HL-60/S4 (cell line): Measurements from ENCODE around the gene KCTD6.

Source experiments
- in situ Hi-C: fragments of 300-500 bp; cut with MboI; formaldehyde crosslinking; loops from 2 replicates; pipeline ENCODE4 v1.14.3; 2022; ENCODE audit warnings: low sequenced_read_pairs

KCTD6 gene

GRCh38 chr3:58522759-58523425 is 31.0 kb downstream of the KCTD6 start:
- in situ Hi-C loops = no loop called here

- in situ Hi-C loops = no loop called here
These were observed 32.5 kb downstream of the KCTD6 start for GRCh38 chr3:58524326-58524888.

GRCh38 chr3:58526515-58526957 is 34.6 kb downstream of the KCTD6 start:
- in situ Hi-C loops = loop anchor here (25.0 kb wide), 1 partner anchor 339 kb away; no protein-coding TSS in a partner anchor

- in situ Hi-C loops = loop anchor here (25.0 kb wide), 1 partner anchor 340 kb away; no protein-coding TSS in a partner anchor
These were observed 35.5 kb downstream of the KCTD6 start for GRCh38 chr3:58527440-58527839.

DNA sequence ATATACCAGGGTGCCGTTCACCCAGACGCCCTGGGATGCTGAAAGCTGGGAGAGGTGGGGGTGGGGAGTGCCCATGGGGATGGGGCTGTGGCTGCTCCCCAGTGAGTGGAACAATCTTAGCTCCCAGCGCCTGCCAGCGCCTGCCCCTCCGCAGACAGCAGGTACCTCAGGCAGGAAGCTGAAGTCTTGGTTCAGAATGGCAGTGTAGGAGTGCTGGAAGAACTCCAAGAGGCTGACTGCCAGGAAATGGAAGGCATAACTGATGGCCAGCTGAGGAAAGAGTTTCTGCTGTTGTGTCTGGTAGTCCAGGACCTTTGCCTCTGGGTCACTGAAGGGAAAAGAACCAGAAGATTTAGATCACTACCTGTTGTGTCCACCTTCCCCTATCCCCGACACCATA is 36.7 kb downstream of the KCTD6 start:
- in situ Hi-C loops = loop anchor here (25.0 kb wide), 1 partner anchor 341 kb away; no protein-coding TSS in a partner anchor

DNA sequence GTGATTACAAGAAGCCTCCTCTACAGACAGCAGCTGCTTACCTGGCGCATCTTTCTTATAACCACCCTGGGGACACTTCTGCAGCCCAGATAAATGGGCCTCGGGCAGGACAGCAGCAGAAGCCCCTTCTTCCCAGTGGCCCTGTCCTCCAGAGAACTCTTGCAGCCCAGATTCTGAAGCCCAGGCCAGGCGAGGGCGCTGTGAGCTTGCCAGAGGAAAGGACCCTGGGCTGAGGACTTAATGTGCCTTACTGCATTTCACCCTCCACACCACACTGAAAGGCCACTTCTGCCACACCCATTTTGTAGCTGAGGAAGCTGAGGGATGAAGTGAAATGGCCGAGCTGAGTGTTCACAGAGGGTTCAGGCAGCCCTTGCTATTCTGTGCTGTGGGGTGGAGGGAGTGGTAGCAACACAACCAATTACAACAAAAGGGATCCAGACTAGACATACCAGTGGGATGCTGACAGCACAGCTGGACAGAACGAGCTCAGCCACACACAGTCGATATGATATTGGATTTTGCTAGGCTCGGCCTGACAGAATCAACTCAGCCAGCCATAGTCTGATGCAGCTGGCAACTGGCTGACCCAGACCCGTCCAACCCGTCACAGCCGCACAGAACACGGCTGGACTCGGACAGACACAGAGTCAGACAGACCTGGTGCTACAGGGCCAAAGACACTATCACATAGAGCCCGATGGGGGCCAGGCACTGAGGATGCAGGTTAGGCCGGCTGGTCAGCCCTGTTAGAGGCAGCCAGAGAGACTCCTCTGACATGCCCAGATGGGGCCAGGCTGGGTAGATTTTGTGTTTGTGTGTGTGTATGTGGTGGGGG is 37.8 kb downstream of the KCTD6 start:
- in situ Hi-C loops = loop anchor here (10.0 to 25.0 kb wide), 2 partner anchors 215 to 342 kb away; no protein-coding TSS in a partner anchor

GRCh38 chr3:58530354-58530865 is 38.5 kb downstream of the KCTD6 start:
- in situ Hi-C loops = loop anchor here (10.0 to 25.0 kb wide), 2 partner anchors 216 to 343 kb away; no protein-coding TSS in a partner anchor

- in situ Hi-C loops = loop anchor here (10.0 to 25.0 kb wide), 2 partner anchors 217 to 344 kb away; no protein-coding TSS in a partner anchor
These were observed 39.7 kb downstream of the KCTD6 start for GRCh38 chr3:58531555-58531954.

- in situ Hi-C loops = loop anchor here (10.0 to 25.0 kb wide), 2 partner anchors 217 to 345 kb away; no protein-coding TSS in a partner anchor
These were observed 40.1 kb downstream of the KCTD6 start for GRCh38 chr3:58531956-58532355.

GRCh38 chr3:58532794-58533220 is 40.9 kb downstream of the KCTD6 start:
- in situ Hi-C loops = loop anchor here (10.0 to 25.0 kb wide), 2 partner anchors 218 to 346 kb away; no protein-coding TSS in a partner anchor

GRCh38 chr3:58534592-58535494 is 42.9 kb downstream of the KCTD6 start:
- in situ Hi-C loops = loop anchor here (10.0 to 25.0 kb wide), 2 partner anchors 220 to 348 kb away; no protein-coding TSS in a partner anchor

DNA sequence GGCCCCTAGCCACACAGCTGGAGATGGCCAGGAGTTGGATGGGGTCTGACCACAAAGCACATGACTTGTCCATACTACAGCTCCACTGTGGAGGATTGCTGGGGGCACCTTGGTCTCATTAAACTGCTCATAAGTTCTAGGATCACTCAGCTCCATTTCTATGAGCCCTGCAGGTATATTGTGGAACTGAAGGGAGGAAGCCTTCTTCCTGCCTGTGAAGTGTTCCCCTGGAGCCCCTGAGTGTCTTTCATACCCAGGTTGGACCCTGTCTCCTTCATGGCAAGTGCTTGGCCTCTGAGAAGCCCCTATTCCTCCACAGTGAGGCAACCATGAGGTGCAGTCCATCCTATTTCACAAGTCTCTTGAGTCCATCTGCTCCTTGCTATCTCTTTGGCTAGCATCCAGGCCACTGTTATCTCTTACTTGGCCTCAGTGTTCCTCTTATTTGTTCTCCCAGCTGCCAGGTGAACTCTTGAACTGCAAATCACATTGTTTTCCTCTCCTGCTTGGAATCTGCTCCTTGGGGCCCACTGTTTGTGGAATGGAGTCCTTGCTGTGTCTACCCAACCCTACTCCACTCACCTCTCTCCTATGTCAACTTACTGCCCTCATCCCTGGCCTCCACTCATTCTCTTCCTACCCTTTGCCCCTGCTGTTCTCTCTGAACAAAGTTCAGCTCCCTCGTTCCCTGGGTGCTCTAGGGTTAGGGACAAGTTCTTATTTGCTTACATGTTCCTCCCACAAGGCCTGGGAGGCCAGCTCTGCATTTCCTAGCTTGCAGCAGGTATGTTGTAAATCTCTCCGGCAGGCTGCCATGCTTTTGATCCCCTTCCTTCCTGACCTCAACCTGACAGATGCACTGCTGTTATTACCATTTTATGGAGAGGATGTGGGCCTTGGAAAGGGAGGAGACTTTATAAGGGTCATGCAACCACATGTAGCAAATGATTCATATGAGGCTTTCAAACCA is 43.9 kb downstream of the KCTD6 start:
- in situ Hi-C loops = loop anchor here (10.0 to 25.0 kb wide), 2 partner anchors 221 to 349 kb away; no protein-coding TSS in a partner anchor

- in situ Hi-C loops = loop anchor here (10.0 to 25.0 kb wide), 2 partner anchors 222 to 349 kb away; no protein-coding TSS in a partner anchor
These were observed 44.9 kb downstream of the KCTD6 start, which contains the start of gene ACOX2 for GRCh38 chr3:58536501-58537411. ACOX2 (minus strand) TSS chr3:58537190; CDS start chr3:58535106, 2,084 bp downstream.

- in situ Hi-C loops = loop anchor here (10.0 to 25.0 kb wide), 2 partner anchors 223 to 350 kb away; no protein-coding TSS in a partner anchor
These were observed 45.8 kb downstream of the KCTD6 start for GRCh38 chr3:58537412-58538301.

DNA sequence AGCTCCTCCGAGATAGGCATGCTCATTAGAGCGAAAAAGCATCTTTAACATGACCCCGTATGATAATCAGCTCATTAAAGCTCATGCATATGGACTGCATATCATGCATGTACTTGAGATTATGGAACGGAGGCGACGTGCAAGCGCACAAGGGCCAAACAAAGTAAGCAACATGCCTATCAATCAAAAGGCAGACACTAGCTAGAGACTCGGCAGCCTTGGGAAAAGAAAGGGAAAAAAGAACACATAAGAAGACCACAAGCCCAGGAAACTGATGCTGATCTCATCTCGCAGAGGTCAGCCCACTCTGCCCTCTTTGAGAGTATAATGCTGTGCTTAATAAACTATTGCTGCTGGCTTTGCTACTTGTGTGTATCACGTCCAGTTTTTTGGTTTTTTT is 47.7 kb downstream of the KCTD6 start:
- in situ Hi-C loops = loop anchor here (10.0 to 25.0 kb wide), 2 partner anchors 225 to 352 kb away; no protein-coding TSS in a partner anchor
